Choroid plexus epithelial cell (primary cell): Measurements from ENCODE around the gene FGF21.

Experiments
- DNase-seq: peaks from one replicate; pipeline ENCODE4 v3.0.0-alpha.2; 2010; ENCODE audit warnings: low read depth
- H3K4me3 ChIP-seq: 2 replicates; pipeline ENCODE4 v1.5.1; 2011; ENCODE audit warnings: low read depth, mild to moderate bottlenecking, control low read depth, low read length, moderate library complexity
- CTCF ChIP-seq: conservative IDR thresholded peaks from 2 replicates; pipeline ENCODE4 v1.5.1; 2011; ENCODE audit warnings: low read depth, mild to moderate bottlenecking, control low read depth, inconsistent platforms, low read length, moderate library complexity

The FGF21 gene

DNA sequence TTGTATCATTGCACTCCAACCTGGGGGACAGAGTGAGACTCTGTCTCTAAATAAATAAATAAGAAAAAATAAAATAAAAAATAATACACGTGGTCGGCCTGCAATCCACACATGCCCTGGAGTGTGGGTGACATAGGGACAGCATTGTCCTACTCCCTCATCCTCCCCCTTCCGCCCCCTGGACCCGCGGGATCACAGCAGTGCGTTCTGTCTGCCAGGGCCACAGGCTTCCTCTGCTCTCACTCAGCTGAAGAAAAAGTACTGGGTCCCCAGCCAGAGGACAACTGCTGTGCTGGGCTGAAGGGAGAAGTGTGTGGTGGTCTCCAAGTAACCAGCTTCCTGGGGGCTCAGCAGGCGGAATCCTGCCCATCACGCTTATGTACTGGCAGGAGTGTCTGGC lies 49.2 kb downstream of the FGF21 start:
- no peak for DNase-seq
- TF ChIP-seq CTCF, result no peak
- H3K4me3 ChIP-seq, result no peak overlapping the region

DNA sequence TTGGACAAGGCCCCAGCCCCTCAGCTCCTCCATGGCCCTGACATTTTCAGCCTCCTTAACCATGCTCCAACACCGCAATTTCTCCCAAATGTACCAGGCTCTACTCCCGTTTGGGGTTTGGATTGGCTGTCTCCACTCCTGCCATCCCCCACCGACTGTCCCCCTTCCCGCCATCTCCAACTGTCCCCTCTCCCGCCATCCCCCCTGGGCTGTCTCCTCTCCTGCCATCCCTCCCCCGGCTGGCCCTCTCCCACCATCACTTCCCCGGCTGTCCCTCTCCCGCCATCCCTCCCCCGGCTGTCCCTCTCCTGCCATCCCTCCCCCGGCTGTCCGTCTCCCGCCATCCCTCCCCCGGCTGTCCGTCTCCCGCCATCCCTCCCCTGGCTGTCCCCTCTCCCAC lies 50.1 kb downstream of the FGF21 start:
- TF ChIP-seq CTCF, result no peak
- H3K4me3 ChIP-seq, result no peak overlapping the region
- DNase-seq, result no peak

DNA sequence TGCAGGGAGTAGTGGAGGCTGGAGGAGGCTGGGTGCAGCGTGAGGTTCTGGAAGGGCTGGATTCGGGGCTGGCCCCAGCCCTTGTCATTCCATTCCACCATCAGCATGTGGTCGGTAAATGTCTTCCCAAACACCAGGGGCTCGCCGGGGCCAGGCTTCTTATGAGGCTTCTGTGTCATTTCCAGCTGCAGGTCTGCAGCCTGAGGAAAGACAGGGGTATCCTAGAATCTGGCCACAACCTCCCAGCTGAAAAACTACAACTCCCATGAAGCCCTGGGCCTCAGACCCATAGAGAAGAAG lies 51.1 kb downstream of the FGF21 start:
- no peak overlapping the region for H3K4me3 ChIP-seq
- no peak for DNase-seq
- no peak for TF ChIP-seq CTCF

- no peak overlapping the region for H3K4me3 ChIP-seq
- DNase-seq, result peak; percentile 70
- TF ChIP-seq CTCF, result no peak
These were observed 51.7 kb downstream of the FGF21 start for GRCh38 chr19:48806818-48807589.

DNA sequence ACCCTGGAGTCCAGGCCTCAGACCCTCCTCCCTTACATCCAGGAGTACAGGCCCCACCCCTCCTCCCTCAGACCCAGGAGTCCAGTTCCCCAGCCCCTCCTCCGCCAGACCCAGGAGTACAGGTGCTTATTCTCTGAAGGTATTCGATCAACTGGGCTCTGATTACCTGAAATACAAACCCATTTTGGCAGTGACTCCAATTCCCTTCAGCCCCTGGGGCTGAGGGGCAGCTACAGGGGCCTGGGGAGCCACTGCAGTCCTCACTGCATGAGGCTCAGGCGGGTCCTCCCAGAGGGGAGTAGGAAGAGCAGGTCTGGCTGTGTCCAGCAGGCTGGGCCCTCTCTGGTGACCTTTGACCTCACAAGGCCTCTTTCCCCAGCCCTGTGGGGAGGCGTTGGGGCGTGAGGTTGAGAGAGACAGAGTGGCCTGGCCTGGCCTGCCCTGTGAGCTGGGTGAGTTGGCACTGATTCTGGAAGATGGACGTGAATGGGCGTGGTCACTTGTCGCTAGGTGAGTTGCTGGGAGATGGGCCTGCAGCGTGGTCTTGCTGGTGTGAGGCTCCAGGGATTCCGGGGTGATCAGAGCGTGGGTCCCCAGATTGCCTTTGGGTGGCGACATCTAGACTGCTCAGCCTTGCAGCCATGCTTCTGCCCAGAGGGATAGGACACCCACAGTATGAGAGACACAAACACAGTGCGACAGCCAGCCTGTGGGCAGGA lies 52.4 kb downstream of the FGF21 start:
- TF ChIP-seq CTCF, result no peak
- no peak overlapping the region for H3K4me3 ChIP-seq
- no peak for DNase-seq
